Measurements from ENCODE around the gene SPEG. TPM values are rescaled to one million over a fixed set of nuclear protein-coding genes. Genes with fewer than 3 reads are reported as not detected.
A peak's percentile ranks its signal among the peaks of the same experiment; 100 is the strongest.

SPEG gene
- total and polyA plus RNA-seq, 2 of the 13 experiments (the other 11 are each of a cell fraction or from before 2014, with no cell fraction given) = 0.18 to 0.24 TPM

GRCh38 chr2:219458996-219459395 lies 24.4 kb downstream of the SPEG start (continued):
- TF ChIP-seq, protein P1, sequence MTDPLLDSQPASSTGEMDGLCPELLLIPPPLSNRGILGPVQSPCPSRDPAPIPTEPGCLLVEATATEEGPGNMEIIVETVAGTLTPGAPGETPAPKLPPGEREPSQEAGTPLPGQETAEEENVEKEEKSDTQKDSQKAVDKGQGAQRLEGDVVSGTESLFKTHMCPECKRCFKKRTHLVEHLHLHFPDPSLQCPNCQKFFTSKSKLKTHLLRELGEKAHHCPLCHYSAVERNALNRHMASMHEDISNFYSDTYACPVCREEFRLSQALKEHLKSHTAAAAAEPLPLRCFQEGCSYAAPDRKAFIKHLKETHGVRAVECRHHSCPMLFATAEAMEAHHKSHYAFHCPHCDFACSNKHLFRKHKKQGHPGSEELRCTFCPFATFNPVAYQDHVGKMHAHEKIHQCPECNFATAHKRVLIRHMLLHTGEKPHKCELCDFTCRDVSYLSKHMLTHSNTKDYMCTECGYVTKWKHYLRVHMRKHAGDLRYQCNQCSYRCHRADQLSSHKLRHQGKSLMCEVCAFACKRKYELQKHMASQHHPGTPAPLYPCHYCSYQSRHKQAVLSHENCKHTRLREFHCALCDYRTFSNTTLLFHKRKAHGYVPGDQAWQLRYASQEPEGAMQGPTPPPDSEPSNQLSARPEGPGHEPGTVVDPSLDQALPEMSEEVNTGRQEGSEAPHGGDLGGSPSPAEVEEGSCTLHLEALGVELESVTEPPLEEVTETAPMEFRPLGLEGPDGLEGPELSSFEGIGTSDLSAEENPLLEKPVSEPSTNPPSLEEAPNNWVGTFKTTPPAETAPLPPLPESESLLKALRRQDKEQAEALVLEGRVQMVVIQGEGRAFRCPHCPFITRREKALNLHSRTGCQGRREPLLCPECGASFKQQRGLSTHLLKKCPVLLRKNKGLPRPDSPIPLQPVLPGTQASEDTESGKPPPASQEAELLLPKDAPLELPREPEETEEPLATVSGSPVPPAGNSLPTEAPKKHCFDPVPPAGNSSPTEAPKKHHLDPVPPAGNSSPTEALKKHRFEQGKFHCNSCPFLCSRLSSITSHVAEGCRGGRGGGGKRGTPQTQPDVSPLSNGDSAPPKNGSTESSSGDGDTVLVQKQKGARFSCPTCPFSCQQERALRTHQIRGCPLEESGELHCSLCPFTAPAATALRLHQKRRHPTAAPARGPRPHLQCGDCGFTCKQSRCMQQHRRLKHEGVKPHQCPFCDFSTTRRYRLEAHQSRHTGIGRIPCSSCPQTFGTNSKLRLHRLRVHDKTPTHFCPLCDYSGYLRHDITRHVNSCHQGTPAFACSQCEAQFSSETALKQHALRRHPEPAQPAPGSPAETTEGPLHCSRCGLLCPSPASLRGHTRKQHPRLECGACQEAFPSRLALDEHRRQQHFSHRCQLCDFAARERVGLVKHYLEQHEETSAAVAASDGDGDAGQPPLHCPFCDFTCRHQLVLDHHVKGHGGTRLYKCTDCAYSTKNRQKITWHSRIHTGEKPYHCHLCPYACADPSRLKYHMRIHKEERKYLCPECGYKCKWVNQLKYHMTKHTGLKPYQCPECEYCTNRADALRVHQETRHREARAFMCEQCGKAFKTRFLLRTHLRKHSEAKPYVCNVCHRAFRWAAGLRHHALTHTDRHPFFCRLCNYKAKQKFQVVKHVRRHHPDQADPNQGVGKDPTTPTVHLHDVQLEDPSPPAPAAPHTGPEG (CRISPR knock-in tag; IDR thresholded peaks at IDR 0.05) = no peak
- no peak for TF ChIP-seq ZNF703 (CRISPR knock-in tag; IDR thresholded peaks at IDR 0.05; ENCODE audit: borderline replicate concordance)
- TF ChIP-seq DMAP1 (CRISPR knock-in tag; IDR thresholded peaks at IDR 0.05) = no peak

DNA sequence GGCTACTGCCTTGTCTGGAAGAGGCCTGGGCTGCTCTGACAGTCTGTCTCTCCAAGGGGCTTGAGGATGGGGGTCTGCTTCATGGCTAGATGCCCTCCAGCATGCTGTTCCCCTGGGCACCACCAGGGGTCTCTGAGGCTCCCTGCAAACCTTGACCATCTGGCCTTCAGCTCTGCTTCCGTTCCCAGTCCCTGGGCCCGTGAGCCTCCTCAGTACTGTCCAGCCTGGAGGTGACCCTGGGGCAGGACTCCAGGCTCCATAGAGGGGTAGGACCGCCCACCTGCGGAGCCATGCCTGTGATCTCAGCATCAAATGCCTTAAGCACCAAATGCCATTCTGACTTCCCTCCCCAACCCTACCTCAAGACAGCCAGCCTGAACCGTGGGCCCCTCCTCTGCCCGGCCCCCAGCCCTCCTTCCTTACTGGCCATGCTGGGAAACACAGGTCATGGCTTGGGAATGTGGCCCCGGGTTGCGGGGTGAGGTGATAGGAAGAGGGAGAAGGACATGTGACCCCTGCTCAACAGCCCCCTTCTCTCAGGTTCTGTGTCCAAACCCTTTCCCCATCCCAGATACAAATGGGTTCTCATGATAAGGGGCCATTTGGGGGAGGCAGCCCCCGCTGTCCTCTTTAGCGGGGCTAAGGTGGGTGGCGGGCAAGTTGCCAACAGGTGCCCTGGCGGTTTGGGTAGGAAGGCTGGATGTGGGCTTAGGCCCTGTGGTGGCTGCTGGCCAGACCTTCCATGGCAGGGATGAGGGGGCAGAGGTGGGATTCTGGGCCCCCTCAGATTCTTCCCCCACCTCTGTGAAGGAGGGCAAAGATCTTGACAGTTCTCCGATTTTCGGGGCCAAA lies 25.0 kb downstream of the SPEG start:
- Histone ChIP-seq H3K4me2 (ENCODE audit: low read depth, low read length) (peak overlapping the region; percentile 31), H3K36me3 (replicated peaks in 1 of 2; ENCODE audit: control insufficient read depth in 1 of 2, insufficient read depth in 2 of 2, low read length in 2 of 2) (no peaks in the 10 kb centered on the region), H3K79me2 (ENCODE audit: insufficient read depth, low read length) (no peaks in the 10 kb centered on the region), H3K9me3 (ENCODE audit: low read length) (no peaks in the 10 kb centered on the region), H3K9ac (ENCODE audit: insufficient read depth, low read depth, low read length) (no peak overlapping the region), H4K20me1 (ENCODE audit: insufficient read depth, low read length) (no peaks in the 10 kb centered on the region; the same call in 1 of the 2 replicates), H3K4me1 (ENCODE audit: insufficient read depth, low read length) (peaks cover 10% of the 10 kb centered on the region; the same call in 1 of the 2 replicates), H3K27ac (ENCODE audit: extremely low read length, insufficient read depth, low read length) (no peak overlapping the region), H3K27me3 (ENCODE audit: control insufficient read depth in 1 of 2, insufficient read depth in 2 of 2, low read length in 2 of 2) (peaks cover 4 to 74% of the 10 kb centered on the region in 2 experiments; a peak in 4 of 5 replicates), H3K4me3 (replicated peaks in 1 of 3; ENCODE audit: insufficient read depth in 1 of 3, low read depth in 2 of 3, low read length in 3 of 3) (no peak overlapping the region), H2AFZ (ENCODE audit: low read length) (no peak overlapping the region)
- DNase-seq (ENCODE audit: low spot score) = peak; percentile 58
- ATAC-seq = peak; percentile 85
- BruUV-seq (replicated peaks) = no TSS peak
- WGBS (ENCODE audit: low lambda C conversion rate) = 24% methylated on average over 10 of the region's 14 CpGs
- ChIA-PET POLR2A (interaction anchor here (1.0 kb wide), 1 partner anchor 72 kb away, joined by 4 read pairs; the partner anchor contains the start of gene DNPEP), CTCF (ENCODE audit: low intra/inter-chr PET ratio, low total read pairs) (interaction anchor here (1.2 to 1.7 kb wide), 3 partner anchors 50 to 70 kb away, joined by 3 to 27 read pairs (median 7); no protein-coding TSS in a partner anchor)
- in situ Hi-C loops (cut with HindIII; ENCODE audit: extremely low pct_ligation_motif_present, low pct_unique_long_range_greater_than_20kb) = no loop called here
- intact Hi-C loops (cut with micrococcal nuclease; ENCODE audit: unreplicated experiment) = loop anchor here (1.0 to 2.0 kb wide), 3 partner anchors 29 to 71 kb away; no protein-coding TSS in a partner anchor
- FAIRE-seq = peak; percentile 88
- TF ChIP-seq ZZZ3 (CRISPR knock-in tag; IDR thresholded peaks at IDR 0.05; ENCODE audit: borderline replicate concordance) = no peak
- no peak for TF ChIP-seq SNAI1 (CRISPR knock-in tag; IDR thresholded peaks at IDR 0.05; ENCODE audit: borderline replicate concordance)
- TF ChIP-seq, protein P2, sequence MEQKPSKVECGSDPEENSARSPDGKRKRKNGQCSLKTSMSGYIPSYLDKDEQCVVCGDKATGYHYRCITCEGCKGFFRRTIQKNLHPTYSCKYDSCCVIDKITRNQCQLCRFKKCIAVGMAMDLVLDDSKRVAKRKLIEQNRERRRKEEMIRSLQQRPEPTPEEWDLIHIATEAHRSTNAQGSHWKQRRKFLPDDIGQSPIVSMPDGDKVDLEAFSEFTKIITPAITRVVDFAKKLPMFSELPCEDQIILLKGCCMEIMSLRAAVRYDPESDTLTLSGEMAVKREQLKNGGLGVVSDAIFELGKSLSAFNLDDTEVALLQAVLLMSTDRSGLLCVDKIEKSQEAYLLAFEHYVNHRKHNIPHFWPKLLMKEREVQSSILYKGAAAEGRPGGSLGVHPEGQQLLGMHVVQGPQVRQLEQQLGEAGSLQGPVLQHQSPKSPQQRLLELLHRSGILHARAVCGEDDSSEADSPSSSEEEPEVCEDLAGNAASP (CRISPR knock-in tag; IDR thresholded peaks at IDR 0.05; ENCODE audit: borderline replicate concordance) = no peak
- peak; percentile 66; the same call in 1 of the 2 replicates for TF ChIP-seq SMAD1 (CRISPR knock-in tag; IDR thresholded peaks at IDR 0.05; ENCODE audit: borderline replicate concordance, low read depth)
- no peak for TF ChIP-seq PHB2 (IDR thresholded peaks at IDR 0.05; ENCODE audit: partially characterized antibody)
